Stimulated activated CD8-positive, alpha-beta memory T cell treated with anti-CD3 and anti-CD28 coated beads, Interleukin-7, amount 100 ng/mL, for 24 hours (primary cell): ENCODE measurements around the gene DYRK1A.
"Not testable (repeated sequence)": the region's sequence is repeated elsewhere in the genome, so short reads cannot be mapped to it uniquely, and the experiment has no call there.

ENCODE experiments used
- DNase-seq: peaks from one replicate; pipeline ENCODE4 v3.0.0-alpha.2; 2020; ENCODE audit warnings: low read depth

Gene DYRK1A

DNA sequence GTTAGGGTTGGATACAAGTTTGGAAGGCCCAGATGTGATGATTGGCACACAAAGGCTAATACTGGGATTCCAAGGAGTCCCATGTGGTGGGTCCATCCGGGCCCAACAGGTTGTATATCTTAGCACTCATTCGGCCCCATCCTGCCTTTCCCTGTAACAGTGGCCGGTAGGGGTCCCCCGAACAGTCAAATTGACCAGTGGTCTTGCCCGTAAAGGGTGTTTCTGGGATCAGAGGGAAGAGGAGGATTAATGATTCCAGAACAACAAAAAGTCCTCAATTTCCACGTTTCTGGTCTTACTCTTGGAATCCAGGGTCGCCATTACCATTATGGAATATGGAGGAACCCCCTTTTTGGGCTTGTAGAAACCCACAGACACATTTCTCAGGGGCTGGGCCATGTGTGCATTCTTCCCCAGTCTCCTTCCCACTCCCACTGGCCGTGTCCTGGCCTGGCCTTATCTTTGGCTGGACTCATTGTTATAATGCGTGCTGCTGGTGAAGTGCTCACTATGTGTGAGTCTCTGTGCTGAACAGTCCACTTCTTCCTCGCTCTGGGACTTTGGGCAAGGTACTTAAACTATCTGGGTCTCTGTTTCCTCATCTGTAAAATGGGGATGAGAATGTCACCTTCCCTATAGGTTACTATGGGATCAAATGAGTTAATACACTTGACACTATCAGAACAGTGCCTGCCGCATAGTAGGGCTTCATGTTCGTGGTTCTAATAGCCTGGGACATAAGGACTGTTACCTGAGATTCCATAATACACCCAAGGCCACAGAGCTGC is 161.8 kb downstream of the DYRK1A start:
- no peak for DNase-seq

DNA sequence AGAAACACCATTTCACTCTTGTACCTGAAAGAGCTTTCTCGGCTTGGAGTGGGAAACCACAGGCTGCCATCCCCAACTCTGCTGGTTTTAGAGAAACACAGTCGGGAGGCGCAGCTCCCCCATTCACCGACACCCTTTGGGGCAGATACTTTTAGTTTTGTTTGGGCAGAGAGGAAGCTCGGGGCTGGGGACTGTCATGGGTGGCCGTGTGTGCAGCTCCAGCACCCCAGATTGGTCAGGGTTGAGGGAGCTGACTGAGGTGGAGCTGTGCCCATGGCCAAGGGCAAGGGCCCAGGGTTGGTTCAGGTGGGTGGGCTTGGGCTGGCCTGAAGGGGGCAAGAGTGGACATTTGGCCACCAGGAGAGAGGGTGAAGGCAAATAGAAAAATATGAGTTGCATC is 163.1 kb downstream of the DYRK1A start:
- DNase-seq = no peak

- DNase-seq = no peak
Observed at GRCh38 chr21:37530901-37531351, 164.4 kb downstream of the DYRK1A start.

GRCh38 chr21:37531431-37531932 is 164.9 kb downstream of the DYRK1A start:
- DNase-seq = no peak

GRCh38 chr21:37532868-37533780 is 166.6 kb downstream of the DYRK1A start:
- DNase-seq = no peak

DNA sequence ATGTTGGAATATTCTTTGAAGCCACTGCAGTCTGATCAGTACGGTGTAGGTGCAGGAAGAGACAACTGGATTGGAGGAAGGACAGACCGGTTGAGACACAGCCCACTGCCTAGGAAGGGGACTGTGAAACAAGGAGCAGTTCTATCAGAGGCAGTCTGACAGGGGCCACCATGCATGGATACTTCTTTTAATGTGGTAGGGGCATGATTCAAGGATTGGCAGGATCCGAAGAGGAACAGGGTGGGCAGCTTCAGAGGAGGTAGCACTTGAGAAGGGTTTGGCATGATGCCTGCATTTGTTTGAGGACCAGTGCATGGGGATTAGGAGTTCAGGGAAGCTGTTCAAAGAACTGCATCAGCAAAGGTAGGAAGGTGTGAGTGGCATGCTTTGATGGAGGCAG is 167.9 kb downstream of the DYRK1A start:
- DNase-seq = no peak

DNA sequence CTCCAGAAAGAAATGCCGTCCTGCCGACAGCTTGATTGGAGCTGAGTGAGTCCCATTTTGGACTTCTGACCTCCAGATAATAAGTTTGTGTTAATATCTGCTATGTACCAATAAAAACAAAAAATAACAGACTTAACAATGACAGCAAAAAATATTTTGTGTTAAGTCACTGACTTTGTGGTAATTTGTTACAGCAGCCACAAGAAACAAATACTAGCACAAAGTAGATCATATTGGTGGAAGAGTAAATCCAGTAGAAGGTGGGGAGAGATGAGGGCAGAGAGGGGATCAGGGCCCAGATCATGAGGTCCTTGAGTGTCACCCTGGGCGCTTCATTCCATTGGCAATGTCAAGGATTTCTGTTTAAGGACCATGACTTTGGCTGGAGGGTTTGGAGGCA is 168.6 kb downstream of the DYRK1A start:
- no peak for DNase-seq

DNA sequence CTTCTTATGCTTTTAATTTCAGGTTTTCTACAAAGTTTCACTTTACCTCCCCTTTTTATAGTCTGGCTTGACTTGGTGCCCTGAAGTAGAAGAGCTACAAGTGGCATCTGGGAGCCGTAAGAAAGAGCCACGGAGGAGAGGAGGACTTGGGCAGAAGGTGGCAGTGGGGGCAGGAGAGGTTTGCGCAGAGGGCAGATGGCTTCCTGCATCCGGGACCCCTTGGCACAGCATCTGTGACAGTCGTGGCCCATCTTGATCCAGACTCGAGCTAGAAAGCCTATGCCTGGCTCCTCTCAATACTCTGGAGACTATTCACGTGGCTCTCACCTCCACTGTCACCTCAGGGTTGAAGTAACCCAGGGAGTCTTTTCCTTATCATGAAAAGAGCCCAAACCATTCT is 169.1 kb downstream of the DYRK1A start:
- no peak for DNase-seq

DNA sequence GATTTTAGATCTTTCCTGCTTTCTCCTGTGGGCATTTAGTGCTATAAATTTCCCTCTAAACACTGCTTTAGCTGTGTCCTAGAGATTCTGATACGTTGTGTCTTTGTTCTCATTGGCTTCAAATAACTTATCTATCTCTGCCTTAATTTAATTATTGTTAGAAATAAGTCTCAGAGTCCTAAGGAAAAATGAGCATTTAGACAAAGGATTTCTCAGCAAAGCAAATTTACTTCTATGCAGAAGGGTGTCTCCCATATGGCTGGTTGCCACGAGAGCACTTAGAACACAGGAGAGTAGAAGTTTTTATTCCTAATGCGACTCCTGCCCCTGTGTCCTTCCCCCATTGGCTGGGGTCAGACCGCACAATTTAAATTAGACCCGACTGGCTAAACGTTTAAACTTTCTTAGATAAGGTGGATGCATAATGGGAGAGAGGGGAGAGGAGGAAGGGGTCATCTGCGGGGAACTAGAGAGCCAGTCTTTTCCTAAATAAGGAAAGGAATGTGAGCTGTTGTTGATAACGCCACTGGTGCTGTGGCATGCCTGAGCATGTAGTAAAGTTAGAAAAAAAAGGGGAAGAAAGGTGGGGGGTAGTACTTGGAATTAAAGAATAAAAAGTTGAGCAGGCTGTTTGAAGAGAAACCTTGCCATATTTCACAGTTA is 170.2 kb downstream of the DYRK1A start:
- DNase-seq = no peak

DNA sequence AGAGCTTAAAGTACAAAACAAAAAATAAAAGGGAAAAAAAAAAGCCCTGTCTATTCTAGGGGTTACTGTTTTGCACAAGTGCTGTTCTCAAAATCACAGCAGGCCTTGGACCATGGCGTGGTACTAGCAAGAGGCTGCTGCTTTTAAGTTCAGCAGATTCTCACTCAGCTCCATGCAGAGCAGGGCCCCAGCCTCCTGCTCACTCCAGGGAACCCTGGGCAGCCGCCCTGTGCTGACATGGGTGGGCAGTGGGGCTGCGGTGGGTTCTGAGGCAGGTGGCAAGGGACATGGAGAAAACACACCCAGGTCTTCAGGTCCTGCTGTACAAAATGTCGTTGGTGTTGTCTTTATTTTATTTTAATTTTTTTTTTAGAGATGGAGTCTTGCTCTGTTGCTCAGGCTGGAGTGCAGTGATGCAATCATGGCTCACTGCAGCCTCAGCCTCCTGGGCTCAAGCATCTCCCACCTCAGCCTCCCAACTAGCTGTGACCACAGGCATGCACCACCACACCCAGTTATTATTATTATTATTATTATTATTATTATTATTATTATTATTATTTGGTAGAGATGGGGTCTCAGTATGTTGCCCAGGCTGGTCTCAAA is 170.9 kb downstream of the DYRK1A start:
- DNase-seq = no peak

GRCh38 chr21:37538971-37539590 is 172.5 kb downstream of the DYRK1A start:
- DNase-seq = no peak

DNA sequence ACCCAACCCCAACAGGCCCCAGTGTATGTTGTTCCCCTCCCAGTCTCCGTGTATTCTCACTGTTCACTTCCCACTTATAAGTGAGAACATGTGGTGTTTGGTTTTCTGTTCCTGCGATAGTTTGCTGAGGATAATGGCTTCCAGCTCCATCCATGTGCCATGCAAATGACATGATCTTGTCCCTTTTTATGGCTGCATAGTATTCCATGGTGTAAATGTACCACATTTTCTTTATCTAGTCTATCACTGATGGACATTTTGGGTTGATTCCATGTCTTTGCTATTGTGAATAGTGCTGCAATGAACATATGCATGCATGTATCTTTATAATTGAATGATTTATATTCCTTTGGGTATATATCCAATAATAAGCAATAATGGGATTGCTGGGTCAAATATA is 174.6 kb downstream of the DYRK1A start:
- not testable (repeated sequence) for DNase-seq

DNA sequence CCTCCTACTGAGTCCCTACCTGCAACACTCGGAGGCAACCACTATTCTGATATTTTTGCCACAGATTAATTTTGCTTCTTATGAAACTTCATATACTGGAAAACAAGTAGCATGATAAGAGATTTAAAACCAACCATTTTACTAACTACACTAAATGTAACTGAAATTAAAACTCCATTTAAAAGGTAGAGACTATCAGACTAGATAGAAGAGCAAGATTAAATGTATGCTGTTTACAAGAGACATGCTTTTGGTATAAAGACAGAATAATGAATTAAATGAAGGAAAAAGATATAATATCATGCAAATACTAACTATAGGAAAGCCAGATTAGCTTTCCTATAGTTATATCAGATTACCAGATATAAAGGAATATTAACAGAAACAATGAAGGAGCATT is 175.9 kb downstream of the DYRK1A start:
- DNase-seq = no peak

GRCh38 chr21:37546299-37546908 is 179.8 kb downstream of the DYRK1A start:
- no peak for DNase-seq

GRCh38 chr21:37546949-37547614 is 180.5 kb downstream of the DYRK1A start:
- DNase-seq = no peak

DNA sequence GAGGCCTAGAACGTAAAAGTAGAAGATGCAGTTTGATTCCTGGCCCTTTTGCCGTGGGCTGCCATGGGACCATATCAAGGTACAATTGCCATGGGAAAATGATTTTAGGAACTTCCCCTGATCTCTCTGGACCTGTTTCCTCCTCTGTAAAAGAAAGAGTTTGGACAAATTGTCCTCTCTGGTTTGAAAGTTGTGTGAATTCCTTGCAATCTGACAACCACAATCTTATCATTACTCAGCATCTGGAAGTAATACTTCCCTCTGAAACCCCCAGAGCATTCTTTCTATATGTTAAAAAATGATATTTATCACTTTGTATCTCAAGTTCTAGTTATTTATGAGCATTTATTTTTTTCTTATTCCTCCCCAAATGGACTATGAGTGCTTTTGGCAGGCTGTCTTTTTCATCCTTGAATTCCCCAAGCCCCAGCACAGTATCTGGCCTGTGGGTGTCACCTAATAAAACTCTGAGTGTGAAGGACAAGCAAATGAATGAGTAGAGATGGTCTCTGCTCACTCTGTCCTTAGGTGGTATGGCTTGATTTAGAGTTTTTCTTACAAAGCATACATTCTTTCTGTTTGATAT is 181.1 kb downstream of the DYRK1A start:
- DNase-seq = no peak

DNA sequence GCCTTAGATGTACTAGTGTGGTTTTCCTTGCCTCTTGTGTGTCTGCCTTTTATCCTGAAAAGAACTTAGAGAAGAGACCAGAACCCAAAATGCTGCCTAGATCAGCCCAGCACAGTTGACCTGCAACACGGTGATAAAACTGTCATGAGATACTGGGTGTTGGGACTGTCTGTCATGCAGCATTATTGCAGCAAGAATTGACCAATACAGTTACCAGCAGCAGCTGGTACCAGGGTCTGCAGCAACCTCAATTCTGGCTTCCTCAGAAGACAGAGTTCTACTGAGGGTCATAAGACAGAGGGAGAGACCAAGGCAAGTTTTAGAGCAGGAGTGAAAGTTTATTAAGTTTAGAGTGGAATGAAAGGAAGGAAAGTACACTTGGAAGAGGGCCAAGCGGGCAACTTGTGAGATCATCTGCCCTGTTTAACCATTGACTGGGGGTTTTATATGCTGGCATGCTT is 182.0 kb downstream of the DYRK1A start:
- DNase-seq = no peak

DNA sequence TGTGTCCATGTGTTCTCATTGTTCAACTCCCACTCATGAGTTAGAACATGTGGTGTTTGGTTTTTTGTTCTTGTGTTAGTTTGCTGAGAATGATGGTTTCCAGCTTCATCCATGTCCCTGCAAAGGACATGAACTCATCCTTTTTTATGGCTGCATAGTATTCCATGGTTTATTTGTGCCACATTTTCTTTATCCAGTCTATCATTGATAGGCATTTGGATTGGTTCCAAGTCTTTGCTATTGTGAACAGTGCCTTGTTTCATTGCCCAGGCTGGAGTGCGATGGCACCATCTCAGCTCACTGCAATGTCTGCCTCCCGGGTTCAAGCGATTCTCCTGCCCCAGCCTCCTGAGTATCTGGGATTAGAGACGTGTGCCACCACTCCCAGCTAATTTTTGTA is 183.2 kb downstream of the DYRK1A start:
- DNase-seq = not testable (repeated sequence)

- DNase-seq = no peak
Observed at GRCh38 chr21:37550157-37550556, 183.6 kb downstream of the DYRK1A start.
